ENCODE measurements around the gene ALG6.
"Not testable (repeated sequence)": the region's sequence is repeated elsewhere in the genome, so short reads cannot be mapped to it uniquely, and the experiment has no call there.

The ALG6 gene

DNA sequence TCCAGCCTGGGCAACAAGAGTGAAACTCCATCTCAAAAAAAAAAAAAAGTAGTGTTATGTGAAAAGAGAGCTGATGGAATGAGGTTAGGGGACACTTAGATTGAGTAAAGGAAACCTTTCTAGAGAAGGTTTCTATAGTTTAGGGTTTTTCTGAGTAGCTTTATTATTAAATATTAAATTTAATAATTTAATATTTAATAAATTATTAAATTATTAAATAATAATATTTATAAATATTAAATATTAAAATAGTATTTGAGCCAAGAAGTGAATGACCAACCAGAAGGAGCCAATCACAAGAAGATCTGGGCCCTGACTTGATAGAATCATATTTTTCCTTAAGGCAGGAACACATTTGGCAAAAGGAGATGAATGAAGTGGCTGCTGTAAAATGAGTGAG is 50.7 kb downstream of the ALG6 start:
- no peak for DNase-seq

DNA sequence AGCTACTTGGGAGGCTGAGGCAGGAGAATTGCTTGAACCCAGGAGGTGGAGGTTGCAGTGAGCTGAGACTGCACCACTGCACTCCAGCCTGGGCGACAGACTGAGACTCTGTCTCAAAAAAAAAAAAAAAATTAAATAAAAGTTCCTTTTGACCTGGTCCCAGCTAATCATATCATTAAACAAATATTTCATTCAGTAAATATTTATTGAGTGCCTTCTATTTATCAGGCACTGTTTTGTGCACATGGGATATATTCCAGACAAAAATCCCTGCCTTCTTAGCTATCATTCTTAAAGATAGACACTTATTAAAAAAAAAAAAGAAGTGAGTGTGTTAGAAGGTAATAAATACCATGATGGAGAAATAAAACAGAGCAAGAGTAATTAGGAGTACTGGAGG is 53.3 kb downstream of the ALG6 start:
- not testable (repeated sequence) for DNase-seq

DNA sequence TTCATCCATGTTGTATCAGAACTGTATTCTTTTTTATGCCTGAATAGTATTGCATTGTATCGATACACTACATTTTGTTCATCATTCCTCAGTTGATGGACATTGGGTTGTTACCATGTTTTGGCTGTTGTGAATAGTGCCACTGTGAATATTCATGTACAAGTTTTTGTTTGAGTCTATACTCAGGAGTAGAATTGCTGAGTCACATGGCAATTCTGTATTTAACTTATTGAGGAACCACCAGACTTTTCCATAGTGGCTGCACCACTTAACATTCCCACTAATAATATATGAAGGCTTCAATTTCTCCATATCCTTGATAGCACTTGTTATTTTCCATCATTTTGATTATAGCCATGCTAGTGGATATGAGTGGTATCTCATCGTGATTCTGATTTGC is 56.2 kb downstream of the ALG6 start:
- no peak for DNase-seq

DNA sequence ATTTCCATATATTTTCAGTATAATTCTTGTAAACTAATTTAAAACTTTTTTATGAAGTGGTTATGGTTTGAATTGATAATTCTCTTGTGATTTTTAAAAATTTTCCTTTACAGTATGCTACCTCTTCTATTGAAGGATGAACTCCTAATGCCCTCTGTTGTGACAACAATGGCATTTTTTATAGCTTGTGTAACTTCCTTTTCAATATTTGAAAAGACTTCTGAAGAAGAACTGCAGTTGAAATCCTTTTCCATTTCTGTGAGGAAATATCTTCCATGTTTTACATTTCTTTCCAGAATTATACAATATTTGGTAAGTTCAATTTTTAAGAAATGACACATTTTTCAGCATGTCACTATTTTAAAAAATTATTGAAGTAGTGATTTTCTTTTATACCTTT is 61.4 kb downstream of the ALG6 start:
- no peak for DNase-seq

DNA sequence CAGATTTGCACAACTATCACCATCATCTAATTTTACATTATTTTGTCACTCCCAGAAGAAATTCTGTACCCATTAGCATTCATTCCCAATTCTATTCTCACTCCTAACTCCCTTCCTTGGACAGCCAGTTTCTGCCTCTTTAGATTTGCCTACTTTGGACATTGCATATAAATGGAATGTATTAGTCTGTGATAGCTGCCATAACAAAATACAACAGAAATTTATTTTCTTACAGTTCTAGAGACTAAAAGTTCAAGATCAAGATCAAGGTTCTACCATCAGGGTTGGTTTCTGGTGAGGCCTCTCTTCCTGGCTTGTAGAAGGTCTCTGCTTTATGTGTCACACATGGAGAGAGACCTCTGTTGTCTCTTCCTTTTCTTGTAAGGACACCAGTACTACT is 61.9 kb downstream of the ALG6 start:
- DNase-seq, result no peak

DNA sequence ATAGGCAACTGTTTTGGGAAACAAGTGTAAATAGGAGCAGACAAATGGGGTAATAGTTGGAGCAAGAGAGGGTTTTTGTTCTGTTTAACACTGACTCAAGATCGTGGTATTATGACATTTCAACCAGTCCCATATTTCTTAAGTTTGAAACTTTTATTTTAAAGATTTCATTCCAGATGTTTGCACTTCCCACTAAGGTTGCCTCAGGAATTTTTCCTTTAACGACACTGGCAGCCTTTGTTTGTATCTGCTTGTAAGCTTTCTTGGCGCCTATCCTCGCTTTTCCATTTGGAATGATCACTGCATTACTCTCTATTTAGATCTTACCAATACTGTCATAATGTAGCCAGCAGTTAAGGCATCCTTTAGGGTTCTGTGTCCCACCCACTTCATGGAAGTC is 67.7 kb downstream of the ALG6 start:
- DNase-seq, result no peak

DNA sequence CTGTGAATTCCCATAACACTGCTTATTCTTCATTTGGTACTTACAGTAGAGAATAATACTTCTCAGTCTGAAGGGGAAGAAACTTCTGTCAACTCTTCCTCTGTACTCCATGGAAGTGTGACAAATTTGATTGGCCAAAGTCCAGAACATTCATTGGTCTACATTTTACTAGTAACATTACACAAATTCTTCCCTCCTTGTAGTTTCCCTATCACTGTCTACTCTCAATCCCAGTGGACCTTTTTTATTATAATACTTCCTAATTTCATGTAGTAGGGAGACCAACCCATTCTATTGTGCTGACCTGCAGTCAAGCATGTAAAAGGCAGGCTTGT is 74.7 kb downstream of the ALG6 start:
- DNase-seq, result no peak

DNA sequence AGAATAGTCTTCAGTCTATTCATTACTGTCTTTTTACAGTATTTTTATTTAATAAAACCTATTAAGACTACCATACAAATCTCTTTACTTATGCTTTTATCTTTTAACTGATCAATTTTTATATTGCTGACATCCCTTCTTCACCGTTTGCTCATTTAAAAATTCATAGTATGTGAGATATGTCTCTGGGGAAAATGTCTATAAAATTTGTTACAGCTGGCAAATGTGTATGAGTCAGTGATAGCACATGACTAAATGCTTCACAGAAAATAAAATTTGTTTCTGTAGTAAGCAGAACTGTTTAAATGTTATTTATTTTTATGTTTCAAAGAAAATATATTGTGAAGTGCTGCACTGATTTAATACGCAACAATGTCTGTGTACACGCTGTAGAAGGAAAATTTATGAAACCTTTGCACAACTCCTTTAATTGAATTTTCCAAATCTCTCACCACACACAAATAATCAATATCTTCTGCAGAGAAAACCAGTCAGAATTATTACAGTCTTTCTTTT is 81.4 kb downstream of the ALG6 start:
- DNase-seq, result no peak

DNA sequence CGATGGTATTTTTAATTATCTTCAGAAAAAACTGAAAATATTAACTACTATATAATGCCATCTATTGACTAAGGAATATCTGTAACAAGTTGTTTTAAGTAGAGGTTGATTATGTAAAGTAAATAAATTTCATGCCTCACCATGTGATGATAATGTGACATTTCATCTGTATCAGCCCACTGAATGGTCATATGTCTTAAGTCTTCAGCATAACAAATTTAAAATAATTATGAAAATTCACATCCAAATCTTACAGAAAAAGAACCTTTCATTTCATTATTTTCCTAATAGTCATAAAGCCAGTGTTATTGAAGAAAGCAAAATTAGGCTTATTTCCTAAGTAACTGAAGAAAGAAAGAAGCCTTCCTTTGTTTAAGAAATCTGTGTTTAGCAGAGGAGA is 83.0 kb downstream of the ALG6 start:
- no peak for DNase-seq

DNA sequence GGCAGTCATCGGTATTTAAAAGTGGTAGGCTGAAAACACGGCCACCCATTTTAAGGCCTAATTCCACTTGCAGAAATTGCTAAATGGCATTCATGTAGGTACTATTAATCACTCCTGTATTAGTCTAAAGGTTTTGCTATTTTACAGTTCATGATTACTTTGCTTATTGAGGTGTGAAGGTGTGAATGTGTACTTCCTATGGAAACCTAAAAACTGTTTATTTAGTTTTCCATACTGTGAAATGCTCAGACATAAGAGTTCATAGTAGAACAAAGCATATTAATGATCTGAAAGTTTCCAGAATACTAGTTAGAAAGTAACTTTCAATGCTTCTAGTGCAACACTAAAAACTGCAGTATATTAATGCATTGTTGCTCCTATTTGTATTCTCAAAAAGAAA is 85.8 kb downstream of the ALG6 start:
- DNase-seq, result no peak

DNA sequence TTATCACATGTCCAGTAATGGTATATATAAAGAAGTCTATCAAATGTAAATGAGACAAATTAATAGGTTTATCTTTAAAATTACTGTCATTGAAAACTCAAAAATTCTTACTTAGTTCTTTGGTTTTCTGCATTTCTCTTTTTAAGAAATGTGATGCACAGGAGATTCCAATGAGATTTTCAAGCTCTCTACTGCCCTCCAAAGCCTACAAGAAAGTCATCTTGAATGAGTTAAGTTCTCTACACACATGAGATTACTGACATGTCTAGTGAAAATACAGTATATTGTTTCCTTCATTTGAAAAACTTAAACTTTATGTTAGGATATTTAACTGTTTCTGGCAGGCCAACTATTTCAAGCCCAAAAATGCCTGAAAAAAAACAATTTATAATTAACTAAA is 86.8 kb downstream of the ALG6 start:
- DNase-seq, result no peak

DNA sequence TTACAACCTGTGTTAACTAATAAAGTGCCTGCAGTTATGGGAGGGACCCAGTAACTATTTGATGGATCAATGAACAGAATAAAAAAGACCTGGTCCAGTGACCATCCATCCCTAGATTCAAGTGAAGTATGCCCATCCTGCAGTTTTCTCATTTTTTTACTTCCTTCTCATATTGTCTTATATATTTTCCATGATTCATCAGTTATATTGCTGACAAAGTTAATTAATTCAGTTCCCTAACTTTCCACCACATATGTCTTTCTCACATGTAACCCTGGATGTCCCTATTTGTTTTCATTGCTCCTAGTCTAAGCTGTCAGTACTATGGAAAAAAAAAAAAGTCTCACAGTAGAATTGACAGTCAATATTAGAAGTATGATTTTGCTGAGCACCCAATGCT is 91.3 kb downstream of the ALG6 start:
- DNase-seq, result no peak

DNA sequence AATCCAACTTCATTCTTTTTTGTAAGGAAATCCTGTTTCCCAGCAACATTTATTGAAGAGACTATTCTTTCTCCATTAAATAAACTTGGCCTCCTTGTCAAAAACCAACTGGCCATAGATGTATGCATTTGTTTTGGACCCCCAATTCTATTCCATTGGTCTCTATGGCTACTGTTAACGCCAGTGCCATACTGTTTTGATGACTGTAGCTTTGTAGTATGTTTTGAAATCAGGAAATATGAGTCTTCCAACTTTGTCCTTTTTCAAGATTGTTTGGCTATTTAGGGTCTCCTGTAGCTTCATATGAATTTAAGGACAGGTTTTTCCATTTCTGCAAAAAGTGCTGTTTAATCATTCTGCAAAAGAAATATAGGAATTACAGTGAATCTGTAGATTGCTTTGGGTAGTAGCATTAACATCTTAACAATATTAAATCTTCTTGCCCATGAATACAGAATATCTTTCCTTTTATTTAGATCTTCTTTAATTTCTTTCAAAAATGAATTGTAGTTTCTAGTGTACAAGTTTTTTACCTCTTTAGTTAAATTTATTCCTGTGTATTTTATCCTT is 94.3 kb downstream of the ALG6 start:
- no peak for DNase-seq

DNA sequence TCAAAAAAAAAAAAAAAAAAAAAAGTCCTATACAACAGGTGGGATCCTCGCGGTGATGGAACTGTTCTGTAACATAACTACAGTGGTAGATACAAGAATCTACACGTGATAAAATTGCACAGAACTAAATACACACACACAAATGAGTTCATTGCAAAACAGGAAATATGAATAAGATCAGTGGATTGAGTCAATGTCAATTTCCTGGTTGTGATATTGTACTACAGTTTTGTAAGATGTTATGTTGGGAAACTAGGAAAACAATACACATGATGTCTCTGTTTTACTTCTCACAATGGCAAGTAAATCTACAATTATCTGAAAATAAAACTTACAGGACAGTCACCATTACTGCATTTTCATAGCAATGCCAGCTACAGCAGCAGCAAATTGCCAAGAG is 95.8 kb downstream of the ALG6 start:
- peak; percentile 87 for DNase-seq

DNA sequence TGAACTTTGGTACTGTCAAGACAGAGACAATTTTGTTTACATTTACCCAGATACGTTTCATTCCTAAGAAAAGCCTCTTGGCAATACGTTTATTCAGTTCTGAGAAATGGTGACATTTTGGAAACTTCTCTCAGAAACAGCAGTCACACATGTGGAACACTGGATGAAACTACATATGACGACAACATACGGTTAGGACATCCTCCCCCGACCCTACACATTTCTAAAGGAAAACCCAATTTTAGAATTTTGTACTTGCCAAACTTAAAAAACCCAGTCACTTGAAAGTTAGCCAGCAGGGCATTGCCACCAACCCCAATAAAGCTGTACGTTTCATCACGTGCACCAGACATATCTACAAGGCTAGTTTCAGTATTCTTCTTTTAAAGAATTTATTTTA is 98.8 kb downstream of the ALG6 start:
- DNase-seq, result no peak

DNA sequence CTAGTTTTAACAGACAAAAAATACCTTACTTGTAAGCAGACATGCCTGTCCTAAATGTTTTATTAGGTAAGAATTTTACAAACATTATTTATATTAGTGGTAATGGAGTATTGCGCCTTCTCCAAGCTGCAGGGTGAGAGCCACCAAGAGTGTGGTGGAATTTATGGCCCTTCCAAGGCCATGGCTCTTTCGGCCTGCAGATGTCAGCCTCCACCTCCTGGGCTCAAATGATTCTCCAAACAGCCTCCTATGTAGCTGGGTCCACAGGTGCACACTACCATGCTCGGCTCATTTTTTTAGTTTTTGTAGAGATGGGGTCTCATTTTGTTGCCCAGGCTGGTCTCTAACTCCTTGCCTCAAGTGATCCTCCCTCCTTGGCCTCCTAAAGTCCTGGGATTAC is 99.3 kb downstream of the ALG6 start:
- no peak for DNase-seq

DNA sequence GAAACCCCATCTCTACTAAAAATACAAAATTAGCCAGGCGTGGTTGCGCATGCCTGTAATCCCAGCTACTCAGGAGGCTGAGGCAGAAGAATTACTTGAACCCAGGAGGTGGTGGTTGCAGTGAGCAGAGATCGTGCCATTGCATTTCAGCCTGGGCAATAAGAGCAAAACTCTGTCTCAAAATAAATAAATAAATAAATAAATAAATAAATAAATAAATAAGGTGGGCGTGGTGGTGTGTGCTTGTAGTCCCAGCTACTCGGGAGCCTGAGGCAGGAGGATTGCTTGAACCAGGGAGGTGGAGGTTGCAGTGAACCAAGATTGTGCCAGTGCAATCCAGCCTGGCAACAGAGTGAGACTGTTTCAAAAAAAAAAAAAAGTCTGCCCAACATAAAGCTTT is 101.3 kb downstream of the ALG6 start:
- DNase-seq, result not testable (repeated sequence)

DNA sequence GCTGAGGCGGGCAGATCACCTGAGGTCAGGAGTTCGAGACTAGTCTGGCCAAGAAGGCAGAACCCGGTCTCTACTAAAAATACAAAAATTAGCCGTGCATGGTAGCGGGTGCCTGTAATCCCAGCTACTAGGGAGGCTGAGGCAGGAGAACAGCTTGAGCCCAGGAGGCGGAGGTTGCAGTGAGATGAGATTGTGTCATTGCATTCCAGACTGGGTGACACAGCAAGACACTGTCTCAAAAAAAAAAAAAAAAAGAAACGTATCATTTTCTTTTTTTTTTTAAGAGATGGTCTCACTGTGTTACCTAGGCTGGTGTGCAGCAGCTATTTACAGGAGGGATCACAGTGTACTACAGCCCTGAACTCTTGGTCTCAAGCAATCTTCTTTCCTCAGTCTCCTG is 108.3 kb downstream of the ALG6 start:
- no peak for DNase-seq

DNA sequence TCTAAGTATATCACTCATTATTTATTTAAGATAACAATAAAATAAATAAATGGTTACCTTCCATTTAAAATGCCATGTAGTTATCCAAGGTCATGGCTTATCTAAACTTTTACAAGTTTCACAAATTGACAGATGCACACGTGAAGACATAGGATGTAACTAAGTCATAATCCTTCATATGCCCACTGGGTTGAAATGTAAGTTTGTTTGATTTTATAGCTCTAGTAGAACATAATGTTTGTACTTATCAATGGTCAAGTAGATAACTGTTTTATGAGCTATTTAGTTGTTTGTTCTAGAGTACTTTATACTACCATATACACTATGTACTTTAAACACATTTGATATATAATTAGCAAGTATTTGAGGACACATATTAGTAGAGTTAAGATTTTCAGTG is 112.6 kb downstream of the ALG6 start:
- no peak for DNase-seq

DNA sequence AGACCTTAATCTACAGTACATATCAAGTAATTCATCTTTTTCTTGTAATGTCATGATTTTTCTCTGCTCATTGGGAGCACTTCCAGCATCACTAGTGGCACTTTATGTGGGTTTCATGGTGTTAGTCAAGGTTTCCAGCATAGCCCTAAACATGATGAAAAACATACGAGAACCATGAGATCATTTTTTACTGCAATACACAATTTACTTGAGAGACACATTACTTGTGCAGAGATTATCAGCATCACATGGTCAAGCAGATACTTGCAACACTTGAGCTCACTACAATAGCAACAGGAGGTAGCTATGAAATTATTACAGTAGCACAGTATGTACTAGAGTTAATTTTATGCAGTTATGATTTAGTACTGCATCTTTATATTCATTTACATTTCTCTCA is 119.2 kb downstream of the ALG6 start:
- DNase-seq, result no peak

DNA sequence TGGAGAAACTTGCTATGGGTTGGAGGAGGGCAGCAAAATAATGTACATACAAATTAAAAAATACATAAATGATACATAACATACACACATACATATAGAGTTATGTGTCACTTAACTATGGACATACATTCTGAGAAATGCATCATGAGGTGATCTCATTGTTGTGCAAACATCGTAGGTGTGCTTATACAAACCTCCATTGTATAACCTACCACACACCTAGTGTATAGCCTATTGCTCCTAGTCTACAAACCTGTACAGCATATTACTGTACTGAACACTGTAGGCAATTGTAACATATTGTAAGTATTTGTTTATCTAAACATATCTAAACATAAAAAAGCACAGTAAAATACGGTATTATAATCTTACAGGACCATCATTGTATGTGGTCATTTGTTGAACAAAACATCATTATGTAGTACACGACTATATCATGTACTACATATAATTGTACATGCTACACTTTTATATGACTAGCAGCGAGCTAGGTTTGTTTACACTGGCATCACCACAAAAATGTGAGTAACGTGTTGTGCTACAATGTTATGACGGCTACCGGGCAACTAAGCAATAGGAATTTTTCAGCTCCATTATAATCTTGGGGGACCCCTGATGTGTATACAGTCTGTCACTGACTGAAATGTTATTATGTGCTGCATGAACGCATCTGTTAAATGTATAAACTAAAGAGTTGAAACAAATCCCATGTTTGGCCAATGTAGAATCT is 120.1 kb downstream of the ALG6 start:
- DNase-seq, result no peak
